Measurements from ENCODE around the gene KAZN.

KAZN gene

DNA sequence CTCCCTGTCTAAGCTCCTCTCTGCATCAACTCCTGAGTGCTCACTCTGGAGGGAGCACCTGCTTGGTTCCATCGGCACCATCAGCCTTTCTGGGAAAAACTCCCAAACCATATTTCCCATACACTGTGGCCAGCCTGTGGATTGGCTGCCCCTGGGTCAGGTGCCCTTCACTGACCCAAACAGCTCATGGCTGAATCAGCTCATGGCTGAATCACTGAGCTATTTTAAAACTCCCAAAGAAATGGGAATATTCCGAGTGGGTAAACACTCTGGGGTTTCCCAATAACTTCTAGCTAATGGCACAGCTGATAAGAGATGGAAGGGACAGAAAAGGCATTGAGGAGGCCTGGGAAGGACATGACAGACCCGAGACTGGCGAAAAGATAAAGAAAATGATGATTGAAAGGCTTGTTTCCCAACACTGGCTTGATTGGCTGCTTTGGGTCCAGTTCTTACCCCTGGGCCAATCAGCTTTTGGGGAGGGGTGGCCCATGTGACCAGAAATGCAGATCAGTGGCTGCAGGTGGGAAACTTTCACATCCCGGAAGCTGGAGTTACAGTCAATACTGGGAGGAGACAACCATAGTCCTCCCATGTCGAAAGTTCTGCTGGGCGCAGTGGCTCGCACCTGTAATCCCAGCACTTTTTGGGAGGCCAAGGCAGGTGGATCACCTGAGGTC is 37.3 kb upstream of the KAZN start:
- DNase-seq (ENCODE audit: extremely low read depth, low read depth): no peak
- TF ChIP-seq, protein P1, sequence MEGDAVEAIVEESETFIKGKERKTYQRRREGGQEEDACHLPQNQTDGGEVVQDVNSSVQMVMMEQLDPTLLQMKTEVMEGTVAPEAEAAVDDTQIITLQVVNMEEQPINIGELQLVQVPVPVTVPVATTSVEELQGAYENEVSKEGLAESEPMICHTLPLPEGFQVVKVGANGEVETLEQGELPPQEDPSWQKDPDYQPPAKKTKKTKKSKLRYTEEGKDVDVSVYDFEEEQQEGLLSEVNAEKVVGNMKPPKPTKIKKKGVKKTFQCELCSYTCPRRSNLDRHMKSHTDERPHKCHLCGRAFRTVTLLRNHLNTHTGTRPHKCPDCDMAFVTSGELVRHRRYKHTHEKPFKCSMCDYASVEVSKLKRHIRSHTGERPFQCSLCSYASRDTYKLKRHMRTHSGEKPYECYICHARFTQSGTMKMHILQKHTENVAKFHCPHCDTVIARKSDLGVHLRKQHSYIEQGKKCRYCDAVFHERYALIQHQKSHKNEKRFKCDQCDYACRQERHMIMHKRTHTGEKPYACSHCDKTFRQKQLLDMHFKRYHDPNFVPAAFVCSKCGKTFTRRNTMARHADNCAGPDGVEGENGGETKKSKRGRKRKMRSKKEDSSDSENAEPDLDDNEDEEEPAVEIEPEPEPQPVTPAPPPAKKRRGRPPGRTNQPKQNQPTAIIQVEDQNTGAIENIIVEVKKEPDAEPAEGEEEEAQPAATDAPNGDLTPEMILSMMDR (IDR thresholded peaks at IDR 0.05; ENCODE audit: low read depth, low read length): no peak

DNA sequence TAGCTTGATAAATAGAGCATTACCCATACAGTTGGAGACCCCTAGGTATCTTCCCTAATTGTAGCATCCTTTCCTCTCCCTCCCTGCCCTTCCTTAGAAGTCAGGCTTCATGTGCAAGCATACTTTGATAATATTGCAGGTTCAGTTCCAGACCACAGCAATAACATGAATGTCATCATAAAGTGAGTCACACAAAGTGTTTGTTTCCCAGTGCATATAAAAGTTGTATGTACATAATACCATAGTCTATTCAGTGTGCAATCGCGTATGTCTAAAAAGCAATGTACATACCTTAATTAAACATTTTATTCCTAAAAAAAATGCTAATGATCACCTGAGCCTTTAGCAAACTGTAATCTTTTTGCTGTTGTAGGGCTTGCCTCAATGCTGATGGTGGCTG is 33.4 kb upstream of the KAZN start:
- DNase-seq (ENCODE audit: extremely low read depth, low read depth): no peak
- TF ChIP-seq, protein P1 (IDR thresholded peaks at IDR 0.05; ENCODE audit: low read depth, low read length): no peak

GRCh38 chr1:14567056-14567455 is 31.4 kb upstream of the KAZN start:
- DNase-seq (ENCODE audit: extremely low read depth, low read depth): no peak
- TF ChIP-seq, protein P1 (IDR thresholded peaks at IDR 0.05; ENCODE audit: low read depth, low read length): no peak

DNA sequence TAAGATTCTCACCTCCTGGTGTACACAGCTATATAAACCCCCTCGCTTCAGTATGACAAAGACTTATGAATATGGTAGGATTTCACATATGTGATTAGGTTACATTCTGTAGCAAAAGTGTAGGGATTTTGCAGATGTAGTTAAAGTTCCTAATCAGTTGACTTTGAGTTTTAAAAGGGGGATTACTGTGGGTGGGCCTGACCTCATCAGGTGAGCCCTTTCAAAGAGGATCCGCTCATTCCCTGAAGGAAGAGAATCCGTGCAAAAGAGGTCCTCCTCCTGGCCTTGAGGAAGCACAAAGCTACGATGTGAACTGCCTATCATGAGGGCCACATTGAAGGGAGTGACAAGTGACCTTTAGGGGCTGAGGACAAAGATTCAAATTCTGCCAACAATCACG is 30.6 kb upstream of the KAZN start:
- no peak for DNase-seq (ENCODE audit: extremely low read depth, low read depth)
- TF ChIP-seq, protein P1 (IDR thresholded peaks at IDR 0.05; ENCODE audit: low read depth, low read length): no peak

- DNase-seq (ENCODE audit: extremely low read depth, low read depth): no peak
- TF ChIP-seq, protein P1 (IDR thresholded peaks at IDR 0.05; ENCODE audit: low read depth, low read length): no peak
Observed at GRCh38 chr1:14568716-14569355, 29.6 kb upstream of the KAZN start.

DNA sequence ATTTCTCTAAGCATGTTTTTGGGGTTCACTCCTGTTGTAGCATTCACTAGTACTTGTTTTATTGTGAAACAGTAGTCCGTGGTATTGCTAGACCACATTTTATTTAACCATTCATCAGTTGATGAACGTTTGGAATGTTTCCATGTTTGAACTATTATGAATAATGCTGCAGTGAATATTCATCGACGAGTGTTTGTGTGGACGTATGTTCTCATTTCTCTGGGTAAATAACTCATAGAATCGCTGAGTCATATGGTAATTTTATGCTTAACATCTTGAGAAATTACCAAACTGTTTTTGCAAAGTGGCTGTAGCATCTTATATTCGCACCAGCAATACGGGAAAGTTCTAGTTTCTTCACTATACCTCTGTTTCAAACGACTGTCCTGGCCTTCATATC is 28.0 kb upstream of the KAZN start:
- TF ChIP-seq, protein P1 (IDR thresholded peaks at IDR 0.05; ENCODE audit: low read depth, low read length): no peak

More for the DNA sequence above, 28.0 kb upstream of the KAZN start:
- DNase-seq (ENCODE audit: extremely low read depth, low read depth): no peak
